ENCODE data around the gene RHBDD2.

DNA sequence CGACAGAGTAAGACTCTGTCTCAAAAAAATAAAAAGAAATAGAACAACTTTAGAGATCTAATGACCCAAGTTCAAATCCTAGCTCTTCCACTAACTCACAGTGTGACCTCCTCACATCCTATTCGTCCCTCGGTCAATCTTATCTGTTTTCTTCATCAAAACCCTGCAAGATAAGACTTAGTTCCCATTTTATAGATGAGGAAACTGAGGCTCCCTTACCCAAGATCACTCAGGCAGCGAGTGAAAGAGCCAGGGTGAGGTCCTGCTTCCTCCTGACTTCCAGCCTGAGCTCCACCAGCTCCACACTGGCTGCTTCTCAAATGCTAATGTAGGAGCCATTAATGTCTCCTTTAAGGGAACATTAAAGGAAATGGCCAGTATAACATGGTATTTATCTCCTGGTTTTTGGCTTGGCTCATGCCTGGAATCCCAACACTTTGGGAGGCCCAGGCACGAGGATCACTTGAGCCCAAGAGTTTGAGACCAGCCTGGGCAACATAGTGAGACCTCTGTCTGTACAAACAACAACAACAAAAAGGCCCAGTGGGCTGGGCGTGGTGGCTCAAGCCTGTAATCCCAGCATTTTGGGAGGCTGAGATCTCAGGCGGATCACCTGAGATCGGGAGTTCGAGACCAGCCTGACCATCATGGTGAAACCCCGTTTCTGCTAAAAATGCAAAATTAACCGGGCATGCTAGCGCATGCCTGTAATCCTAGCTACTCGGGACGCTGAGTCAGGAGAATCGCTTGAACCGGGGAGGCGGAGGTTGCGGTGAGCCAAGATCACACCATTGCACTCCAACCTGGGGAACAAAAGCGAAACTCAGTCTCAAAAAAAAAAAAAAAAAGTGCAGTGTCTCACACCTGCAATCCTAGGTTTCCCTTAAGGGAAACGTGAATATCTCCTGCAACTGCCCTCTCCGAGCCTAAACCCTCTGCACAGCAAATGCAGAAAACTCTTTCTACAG lies 3.4 kb upstream of the RHBDD2 start:
- TF ChIP-seq, protein P1, sequence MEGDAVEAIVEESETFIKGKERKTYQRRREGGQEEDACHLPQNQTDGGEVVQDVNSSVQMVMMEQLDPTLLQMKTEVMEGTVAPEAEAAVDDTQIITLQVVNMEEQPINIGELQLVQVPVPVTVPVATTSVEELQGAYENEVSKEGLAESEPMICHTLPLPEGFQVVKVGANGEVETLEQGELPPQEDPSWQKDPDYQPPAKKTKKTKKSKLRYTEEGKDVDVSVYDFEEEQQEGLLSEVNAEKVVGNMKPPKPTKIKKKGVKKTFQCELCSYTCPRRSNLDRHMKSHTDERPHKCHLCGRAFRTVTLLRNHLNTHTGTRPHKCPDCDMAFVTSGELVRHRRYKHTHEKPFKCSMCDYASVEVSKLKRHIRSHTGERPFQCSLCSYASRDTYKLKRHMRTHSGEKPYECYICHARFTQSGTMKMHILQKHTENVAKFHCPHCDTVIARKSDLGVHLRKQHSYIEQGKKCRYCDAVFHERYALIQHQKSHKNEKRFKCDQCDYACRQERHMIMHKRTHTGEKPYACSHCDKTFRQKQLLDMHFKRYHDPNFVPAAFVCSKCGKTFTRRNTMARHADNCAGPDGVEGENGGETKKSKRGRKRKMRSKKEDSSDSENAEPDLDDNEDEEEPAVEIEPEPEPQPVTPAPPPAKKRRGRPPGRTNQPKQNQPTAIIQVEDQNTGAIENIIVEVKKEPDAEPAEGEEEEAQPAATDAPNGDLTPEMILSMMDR (IDR thresholded peaks at IDR 0.05): no peak
- TF ChIP-seq POLR2AphosphoS5 (IDR thresholded peaks at IDR 0.05): no peak
- TF ChIP-seq POLR2A (IDR thresholded peaks at IDR 0.05): no peak

Data from breast epithelium (tissue), 3 donors.